Measurements from ENCODE around the gene NYAP2.

DNA sequence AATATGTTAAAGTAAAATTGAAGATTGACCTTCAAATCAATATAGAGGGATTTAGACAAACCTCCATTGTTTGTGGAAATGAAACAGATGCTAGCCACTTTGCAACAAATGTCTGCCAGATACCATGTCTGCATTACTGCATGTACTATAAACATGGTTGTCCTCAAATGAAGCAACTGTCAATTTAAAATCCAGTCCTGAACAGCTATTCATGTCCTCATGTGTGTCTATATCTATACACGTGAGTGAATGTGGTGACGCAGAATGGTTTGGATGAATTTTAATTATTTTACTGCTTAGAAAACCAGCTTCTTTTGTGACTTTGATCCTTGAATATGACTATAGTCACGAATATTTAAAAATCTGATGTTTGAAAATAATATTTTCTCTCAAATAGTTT, 71.5 kb downstream of the NYAP2 start:
- no peak for TF ChIP-seq POLR2AphosphoS5 (IDR thresholded peaks at IDR 0.05)
- no peak for TF ChIP-seq POLR2A (IDR thresholded peaks at IDR 0.05)

Data from transverse colon (tissue), 3 donors.